GM12874 (cell line): ENCODE results near the gene PPIP5K1.

Experiments
- CTCF ChIP-seq: IDR thresholded peaks from 2 replicates; pipeline ENCODE4 v1.5.1; 2011; ENCODE audit warnings: low read depth, mild to moderate bottlenecking, control low read depth, low read length, moderate library complexity; ENCODE audit not compliant: insufficient read depth

Gene PPIP5K1

GRCh38 chr15:43550527-43551363, 39.3 kb downstream of the PPIP5K1 start:
- no peak for TF ChIP-seq CTCF

- TF ChIP-seq CTCF = no peak
These were observed 42.5 kb downstream of the PPIP5K1 start for GRCh38 chr15:43547539-43547938.

GRCh38 chr15:43545426-43545825, 44.6 kb downstream of the PPIP5K1 start:
- TF ChIP-seq CTCF = no peak

- TF ChIP-seq CTCF = no peak
These were observed 45.7 kb downstream of the PPIP5K1 start for GRCh38 chr15:43544266-43544665.

- no peak for TF ChIP-seq CTCF
These were observed 48.2 kb downstream of the PPIP5K1 start for GRCh38 chr15:43541785-43542184.

GRCh38 chr15:43538091-43538490, 51.9 kb downstream of the PPIP5K1 start:
- no peak for TF ChIP-seq CTCF

- no peak for TF ChIP-seq CTCF
These were observed 55.1 kb downstream of the PPIP5K1 start for GRCh38 chr15:43534897-43535296.
